22Rv1 (cell line): Measurements from ENCODE around the gene TTC7B.

Experiments used
- H3K27ac ChIP-seq: fragments of 450-650 bp; 2 replicates; pipeline ENCODE4 v1.5.1; 2017
- CTCF ChIP-seq: fragments of 450-650 bp; IDR thresholded peaks from 2 replicates; pipeline ENCODE4 v1.5.1; 2017; ENCODE audit warnings: mild to moderate bottlenecking
- ZFX ChIP-seq: fragments of 450-650 bp; IDR thresholded peaks from 2 replicates; pipeline ENCODE4 v1.6.1; 2017; ENCODE audit warnings: antibody characterized with exemption, borderline replicate concordance

Gene TTC7B

GRCh38 chr14:90513161-90514014 lies 302.8 kb downstream of the TTC7B start:
- TF ChIP-seq CTCF (no peak), ZFX (no peak)
- peak overlapping the region; percentile 42 for H3K27ac ChIP-seq

- TF ChIP-seq ZFX (no peak), CTCF (no peak)
- H3K27ac ChIP-seq: no peak overlapping the region
Measured at GRCh38 chr14:90512329-90512991, 303.8 kb downstream of the TTC7B start.

GRCh38 chr14:90511795-90512328 lies 304.4 kb downstream of the TTC7B start:
- no peak overlapping the region for H3K27ac ChIP-seq
- no peak for TF ChIP-seq ZFX

GRCh38 chr14:90511252-90511651 lies 305.0 kb downstream of the TTC7B start:
- no peak overlapping the region for H3K27ac ChIP-seq
- TF ChIP-seq ZFX (no peak), CTCF (no peak)

- no peak for TF ChIP-seq ZFX
- TF ChIP-seq CTCF: no peak
- H3K27ac ChIP-seq: no peak overlapping the region
Measured at GRCh38 chr14:90510159-90510558, 306.1 kb downstream of the TTC7B start.

- 0 out of 2 replicates have a peak, but pooled peaks have one; percentile 9 for TF ChIP-seq CTCF
- TF ChIP-seq ZFX: no peak
- no peak overlapping the region for H3K27ac ChIP-seq
Measured at GRCh38 chr14:90509403-90509802, 306.8 kb downstream of the TTC7B start.

GRCh38 chr14:90508536-90509254 lies 307.5 kb downstream of the TTC7B start:
- TF ChIP-seq CTCF: no peak
- no peak for TF ChIP-seq ZFX
- H3K27ac ChIP-seq: no peak overlapping the region
